Neural progenitor cell (in vitro differentiated cells): ENCODE measurements around the gene PIK3R2.

Source experiments
- EZH2 ChIP-seq: fragments of 200-600 bp; sonication (generic); IDR thresholded peaks from 2 replicates; pipeline ENCODE4 v1.6.1; 2017; ENCODE audit warnings: antibody characterized with exemption, mild to moderate bottlenecking, moderate library complexity
- TF ChIP-seq, protein P1 (sequence below): fragments of 200-600 bp; sonication (generic); IDR thresholded peaks from 2 replicates; pipeline ENCODE4 v1.5.1; 2017; ENCODE audit warnings: antibody characterized with exemption, mild to moderate bottlenecking

DNA sequence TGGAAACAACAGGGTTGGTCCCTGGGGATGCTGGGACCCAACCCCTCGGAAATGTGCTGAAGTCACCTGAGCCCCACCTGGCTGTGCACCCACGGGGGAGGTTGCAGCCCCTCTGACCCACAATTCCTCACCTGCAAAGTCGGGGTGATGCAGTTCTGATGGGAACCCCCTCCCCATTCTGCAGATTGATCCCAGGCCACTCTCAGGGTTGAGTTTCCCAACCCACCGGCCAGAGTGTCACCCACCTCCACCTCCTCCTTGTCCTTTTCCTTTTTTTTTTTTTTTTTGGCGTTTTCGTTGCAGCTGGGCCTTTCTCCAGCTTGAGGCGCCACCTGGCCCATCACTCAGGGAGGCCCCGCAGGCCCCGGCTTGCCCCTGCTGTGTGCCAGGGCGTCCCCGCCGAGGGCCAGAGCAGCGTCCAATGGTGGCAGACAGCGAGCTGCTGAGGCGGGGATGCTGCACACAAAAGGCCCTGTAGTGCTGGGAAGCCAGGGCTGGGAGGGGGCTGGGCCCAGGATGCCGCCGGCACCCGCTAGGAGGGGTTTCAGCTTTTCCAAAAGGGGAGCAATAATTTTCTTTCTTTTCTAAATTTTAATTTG lies 4.6 kb downstream of the PIK3R2 start:
- TF ChIP-seq EZH2, result no peak
- TF ChIP-seq, protein P1, sequence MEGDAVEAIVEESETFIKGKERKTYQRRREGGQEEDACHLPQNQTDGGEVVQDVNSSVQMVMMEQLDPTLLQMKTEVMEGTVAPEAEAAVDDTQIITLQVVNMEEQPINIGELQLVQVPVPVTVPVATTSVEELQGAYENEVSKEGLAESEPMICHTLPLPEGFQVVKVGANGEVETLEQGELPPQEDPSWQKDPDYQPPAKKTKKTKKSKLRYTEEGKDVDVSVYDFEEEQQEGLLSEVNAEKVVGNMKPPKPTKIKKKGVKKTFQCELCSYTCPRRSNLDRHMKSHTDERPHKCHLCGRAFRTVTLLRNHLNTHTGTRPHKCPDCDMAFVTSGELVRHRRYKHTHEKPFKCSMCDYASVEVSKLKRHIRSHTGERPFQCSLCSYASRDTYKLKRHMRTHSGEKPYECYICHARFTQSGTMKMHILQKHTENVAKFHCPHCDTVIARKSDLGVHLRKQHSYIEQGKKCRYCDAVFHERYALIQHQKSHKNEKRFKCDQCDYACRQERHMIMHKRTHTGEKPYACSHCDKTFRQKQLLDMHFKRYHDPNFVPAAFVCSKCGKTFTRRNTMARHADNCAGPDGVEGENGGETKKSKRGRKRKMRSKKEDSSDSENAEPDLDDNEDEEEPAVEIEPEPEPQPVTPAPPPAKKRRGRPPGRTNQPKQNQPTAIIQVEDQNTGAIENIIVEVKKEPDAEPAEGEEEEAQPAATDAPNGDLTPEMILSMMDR, result peak; percentile 24
